NCI-H2196 (cell line): ENCODE measurements around the gene ZNF516.
"Not testable (repeated sequence)": the region's sequence is repeated elsewhere in the genome, so short reads cannot be mapped to it uniquely, and the experiment has no call there.

Experiments
- DNase-seq: peaks from one replicate; lab custom pipeline; 2025; ENCODE audit not compliant: unreplicated experiment; lab: John Stamatoyannopoulos, UW

The ZNF516 gene, protein sequence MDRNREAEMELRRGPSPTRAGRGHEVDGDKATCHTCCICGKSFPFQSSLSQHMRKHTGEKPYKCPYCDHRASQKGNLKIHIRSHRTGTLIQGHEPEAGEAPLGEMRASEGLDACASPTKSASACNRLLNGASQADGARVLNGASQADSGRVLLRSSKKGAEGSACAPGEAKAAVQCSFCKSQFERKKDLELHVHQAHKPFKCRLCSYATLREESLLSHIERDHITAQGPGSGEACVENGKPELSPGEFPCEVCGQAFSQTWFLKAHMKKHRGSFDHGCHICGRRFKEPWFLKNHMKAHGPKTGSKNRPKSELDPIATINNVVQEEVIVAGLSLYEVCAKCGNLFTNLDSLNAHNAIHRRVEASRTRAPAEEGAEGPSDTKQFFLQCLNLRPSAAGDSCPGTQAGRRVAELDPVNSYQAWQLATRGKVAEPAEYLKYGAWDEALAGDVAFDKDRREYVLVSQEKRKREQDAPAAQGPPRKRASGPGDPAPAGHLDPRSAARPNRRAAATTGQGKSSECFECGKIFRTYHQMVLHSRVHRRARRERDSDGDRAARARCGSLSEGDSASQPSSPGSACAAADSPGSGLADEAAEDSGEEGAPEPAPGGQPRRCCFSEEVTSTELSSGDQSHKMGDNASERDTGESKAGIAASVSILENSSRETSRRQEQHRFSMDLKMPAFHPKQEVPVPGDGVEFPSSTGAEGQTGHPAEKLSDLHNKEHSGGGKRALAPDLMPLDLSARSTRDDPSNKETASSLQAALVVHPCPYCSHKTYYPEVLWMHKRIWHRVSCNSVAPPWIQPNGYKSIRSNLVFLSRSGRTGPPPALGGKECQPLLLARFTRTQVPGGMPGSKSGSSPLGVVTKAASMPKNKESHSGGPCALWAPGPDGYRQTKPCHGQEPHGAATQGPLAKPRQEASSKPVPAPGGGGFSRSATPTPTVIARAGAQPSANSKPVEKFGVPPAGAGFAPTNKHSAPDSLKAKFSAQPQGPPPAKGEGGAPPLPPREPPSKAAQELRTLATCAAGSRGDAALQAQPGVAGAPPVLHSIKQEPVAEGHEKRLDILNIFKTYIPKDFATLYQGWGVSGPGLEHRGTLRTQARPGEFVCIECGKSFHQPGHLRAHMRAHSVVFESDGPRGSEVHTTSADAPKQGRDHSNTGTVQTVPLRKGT

DNA sequence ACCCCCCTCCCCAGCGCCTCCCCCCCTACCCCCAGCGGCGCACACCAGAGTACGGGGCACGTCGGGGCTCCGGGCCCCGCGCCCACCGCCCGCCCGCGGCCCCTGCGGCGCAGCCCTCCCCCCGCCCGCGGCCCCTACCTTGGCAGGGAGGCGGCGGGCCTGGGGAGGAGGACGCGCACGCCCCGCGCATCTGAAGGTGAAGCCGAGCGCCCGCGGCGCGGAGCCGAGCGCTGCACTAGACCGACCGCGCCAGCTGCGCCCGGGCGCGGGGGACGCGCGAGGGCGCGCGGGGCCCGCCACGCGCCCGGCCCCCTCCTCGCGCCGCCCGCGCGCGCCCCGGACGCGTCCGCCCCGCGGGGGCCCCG is at the start of gene ZNF516:
ZNF516 (minus strand) TSS at position 237 of the 365 bp plus-strand sequence. CDS start 52,188 bp downstream, outside the sequence.
- peak; percentile 52 for DNase-seq

DNA sequence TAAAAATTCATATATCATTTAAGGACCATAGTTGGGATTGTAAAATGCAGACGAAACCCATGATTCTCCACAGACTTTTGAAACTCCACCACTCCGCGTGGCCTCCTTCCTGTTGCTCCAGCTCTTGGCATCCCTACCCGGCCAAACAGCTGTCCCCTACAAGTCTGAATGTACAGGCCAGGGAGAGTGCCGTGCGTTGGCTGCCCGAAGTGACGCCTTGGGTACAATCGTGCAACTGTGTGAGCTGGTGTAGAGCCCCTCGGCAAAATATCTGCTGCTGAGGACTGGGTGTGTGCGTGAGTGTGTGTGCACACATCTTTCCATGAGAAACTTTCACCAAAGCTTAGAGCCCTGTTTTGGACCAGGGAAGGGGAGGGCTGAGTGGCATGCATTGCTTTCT is 43.8 kb upstream of the ZNF516 start:
- DNase-seq, result no peak

DNA sequence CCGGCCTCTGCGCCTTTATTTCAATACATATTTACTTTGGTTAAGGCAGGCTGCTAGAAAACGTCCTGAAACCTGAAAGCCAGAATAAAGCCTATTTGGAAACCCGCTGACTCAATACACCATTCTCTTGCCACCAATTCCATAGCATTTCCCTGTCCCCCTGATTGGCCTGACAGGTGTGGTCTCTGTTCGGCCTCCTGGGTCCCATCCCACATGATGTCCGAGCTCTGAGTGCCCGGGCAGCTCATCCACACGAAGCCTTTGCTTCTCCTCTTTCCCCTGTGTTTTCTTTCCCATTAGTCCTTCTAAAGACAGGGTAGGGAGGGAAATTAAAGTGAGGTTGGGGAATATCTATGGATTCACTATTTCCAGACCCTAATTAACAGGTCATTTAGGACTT is 42.6 kb upstream of the ZNF516 start:
- no peak for DNase-seq

DNA sequence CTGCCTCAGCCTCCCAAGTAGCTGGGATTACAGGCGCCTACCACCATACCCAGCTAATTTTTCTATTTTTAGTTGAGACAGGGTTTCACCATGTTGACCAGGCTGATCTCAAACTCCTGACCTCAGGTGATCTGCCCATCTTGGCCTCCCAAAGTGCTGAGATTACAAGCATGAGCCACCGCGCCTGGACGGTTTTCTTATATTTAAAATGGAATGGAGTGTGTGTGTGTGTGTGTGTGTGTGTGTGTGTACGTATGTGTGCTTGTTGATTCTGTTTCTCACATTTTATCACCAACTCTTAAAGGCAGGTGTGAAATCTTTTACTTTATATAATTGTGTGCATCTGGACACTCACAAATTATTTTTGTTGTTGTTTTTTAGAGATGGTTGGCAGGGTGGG is 41.6 kb upstream of the ZNF516 start:
- DNase-seq, result not testable (repeated sequence)

GRCh38 chr18:76532875-76533274 is 37.8 kb upstream of the ZNF516 start:
- DNase-seq, result no peak

- no peak for DNase-seq
Observed at GRCh38 chr18:76530846-76531245, 35.8 kb upstream of the ZNF516 start.

DNA sequence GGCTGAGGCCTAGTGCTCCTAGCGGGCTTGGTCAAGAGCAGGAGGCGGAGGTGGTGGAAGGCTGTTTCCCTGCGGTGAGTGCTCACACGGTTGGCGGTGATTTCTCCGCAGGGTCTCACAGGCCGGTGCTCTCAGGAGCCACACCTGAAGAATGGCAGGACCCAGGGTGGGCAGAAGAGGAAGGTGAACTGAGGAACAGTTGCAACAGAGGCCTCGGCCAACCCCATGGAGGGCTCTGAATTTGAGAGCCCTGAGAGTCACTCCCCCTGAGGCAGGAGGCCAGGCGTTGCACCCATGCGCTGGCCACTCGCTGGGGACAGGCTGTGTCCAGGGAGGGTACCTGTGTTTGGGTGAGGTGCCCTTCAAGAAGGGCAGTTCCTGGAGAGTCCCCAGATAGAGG is 35.3 kb upstream of the ZNF516 start:
- DNase-seq, result no peak

DNA sequence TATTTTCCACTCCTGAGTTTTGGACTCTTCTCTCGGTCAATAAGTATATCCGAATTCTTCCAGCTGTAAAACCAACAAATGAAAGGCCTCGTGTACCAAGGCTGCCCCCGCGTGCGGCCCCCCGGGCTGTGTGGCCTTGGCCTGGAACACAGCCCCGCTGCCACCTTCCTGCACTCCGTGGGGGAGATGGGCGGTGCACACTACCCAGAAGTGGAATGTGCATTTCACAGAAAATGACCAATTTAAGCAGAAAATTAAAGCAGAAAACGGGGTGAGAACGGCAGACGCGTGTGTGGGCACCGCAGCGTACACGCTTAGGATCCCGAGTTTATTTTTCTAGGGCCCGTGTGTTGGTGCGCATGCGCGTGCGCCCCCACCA is 34.4 kb upstream of the ZNF516 start:
- no peak for DNase-seq

- DNase-seq, result peak; percentile 17
Observed at GRCh38 chr18:76528477-76529432, 33.7 kb upstream of the ZNF516 start.

DNA sequence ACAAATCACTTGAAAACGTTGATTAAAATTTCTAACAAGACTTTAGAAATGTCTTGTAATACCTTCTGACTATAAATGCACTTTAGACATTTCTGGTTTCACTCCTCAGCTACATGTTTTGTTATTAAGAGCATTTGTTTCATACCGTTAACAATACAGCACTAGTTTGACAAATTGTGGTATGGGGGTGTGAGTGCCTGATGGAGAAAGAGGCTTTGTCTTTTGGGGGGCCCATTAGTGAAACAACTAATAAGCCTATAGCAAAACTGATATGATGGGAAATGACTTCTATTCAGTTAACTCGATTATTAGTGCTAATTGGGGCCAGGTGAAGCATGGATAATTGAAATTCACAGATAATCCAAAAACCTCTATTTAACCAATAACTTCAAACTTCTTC is 30.9 kb upstream of the ZNF516 start:
- DNase-seq, result no peak

GRCh38 chr18:76524900-76525698 is 30.1 kb upstream of the ZNF516 start:
- peak; percentile 86 for DNase-seq

DNA sequence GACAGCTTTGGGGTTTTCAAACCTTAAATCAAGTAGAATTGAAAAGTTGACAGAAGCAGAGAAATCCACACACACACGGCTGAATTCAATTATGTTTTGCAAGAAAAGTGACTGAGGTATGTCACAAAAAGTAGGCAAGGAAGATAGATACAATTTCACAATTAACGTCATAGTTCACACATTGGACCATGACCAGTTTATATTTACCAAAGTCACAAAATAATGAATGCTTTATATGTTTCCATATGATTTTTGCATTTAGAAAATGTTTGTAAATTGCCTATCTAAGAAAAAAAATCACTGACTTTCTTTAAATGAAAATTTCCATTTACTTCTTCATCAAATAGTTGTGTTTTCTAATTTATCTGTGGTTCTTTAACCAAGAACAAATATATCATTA is 29.4 kb upstream of the ZNF516 start:
- DNase-seq, result no peak

- no peak for DNase-seq
Observed at GRCh38 chr18:76522551-76522950, 27.5 kb upstream of the ZNF516 start.

DNA sequence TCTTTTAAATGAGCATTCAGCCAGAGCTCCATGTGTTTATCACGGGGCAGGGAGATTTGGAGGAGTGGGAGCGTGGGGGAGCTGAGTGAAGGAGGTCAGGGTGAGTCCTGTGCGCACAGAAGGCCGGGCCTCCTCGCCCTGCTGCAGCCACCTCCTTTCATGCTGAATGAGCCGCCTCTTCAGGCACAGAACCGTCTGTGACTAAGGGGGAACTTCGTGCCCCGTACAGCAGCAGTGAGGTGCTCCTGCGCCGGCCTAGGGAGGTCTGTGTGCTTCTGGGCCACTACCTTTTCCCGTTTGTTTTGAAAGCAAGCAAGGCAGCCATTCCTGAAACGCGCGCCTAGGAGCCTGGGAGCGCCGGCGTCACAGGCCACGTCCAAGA is 27.1 kb upstream of the ZNF516 start:
- no peak for DNase-seq

DNA sequence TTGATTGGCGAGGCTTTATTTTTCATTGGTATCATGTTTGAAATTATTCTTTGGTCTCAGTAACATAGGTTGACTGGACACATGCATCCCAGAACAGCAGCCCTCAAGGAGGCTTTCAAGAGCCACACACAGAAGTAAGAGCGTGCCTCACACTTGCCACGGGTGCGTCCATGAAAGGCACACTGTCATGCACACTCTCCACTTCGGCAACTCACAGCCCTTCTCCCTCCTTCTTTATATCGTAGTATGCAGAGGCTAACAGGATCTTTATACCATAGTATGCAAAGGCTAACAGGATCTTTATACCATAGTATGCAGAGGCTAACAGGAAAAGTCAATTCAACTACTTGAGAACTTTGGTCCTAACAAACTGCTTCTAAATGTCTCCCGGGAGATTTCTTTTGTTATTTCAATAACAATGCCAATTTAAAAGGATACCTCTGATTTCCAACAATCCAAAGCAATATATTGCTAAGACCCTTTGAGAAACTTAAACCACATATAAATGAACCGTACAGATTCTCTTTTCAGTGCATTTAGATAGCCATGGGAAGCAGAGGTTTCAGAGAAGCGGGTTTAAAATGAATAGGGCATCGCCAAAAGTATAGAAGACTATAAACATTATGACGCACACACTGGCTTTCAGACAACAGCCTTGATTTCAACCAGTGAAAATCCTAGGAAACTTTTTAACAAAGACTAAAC is 26.5 kb upstream of the ZNF516 start:
- DNase-seq, result no peak

DNA sequence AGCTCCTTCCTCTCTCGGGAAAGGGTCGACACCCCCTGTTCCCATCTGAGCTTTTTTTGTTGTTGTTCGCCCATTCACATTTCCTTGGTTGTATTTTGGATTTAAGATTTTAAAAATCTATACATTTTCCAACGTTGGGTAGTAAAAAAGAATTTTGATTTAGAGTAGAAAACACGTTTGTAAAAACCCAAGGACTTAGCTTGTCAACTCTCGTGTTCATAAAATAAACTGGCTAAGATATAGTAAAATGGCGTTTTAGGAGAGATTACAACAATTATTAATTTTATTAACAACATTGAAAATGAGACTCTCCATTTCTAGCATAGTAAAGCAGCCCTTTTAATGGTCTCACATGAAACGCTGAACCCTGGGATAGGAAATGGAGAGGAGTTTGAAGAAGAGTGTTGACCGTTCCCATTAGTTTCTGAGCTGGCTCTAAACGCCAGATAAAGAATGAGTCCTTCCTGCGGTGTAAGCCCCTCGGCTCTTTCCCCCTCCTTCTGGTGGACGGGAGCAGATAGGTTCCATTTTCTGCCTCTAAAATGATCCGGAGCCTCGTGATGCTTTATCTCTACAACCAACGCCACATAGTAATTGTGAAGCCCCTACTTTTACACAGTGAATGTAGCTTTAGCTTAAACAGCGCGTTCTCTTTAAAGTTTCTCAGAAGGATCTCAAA is 24.0 kb upstream of the ZNF516 start:
- DNase-seq, result no peak

DNA sequence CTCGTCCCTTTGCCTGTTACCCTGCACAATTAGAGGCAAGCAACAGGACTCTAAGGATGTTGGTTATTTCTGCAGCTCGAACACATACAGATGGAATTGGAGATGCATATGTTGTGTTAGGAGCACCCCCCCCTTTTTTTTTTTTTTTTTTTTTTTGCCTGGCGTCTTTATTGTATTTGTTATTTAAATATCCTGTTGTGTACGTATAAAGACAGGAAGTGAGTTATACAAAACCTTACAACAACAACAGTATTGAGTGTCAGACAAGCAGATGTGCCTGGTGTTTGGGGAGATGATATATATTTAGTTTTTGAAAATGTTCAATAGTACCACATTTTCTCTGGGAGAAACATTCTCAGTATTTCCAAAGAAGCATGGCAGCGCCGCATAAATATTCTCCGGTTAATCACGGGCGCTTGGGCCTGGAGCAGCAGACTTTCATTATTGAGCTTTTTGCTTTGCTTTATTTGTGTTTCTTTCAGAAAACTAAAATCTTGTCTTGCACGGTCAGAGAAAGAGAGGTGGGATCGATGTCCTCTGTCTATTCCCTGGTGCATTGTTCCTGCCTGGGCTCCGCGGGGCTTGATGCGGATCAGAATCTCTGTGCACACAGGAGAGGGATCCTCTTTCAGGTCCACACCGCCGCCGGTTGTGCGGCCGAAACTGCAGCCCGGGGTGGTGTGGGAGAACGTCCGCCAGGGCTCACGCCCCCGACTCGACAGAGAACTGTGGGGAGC is 23.2 kb upstream of the ZNF516 start:
- no peak for DNase-seq

DNA sequence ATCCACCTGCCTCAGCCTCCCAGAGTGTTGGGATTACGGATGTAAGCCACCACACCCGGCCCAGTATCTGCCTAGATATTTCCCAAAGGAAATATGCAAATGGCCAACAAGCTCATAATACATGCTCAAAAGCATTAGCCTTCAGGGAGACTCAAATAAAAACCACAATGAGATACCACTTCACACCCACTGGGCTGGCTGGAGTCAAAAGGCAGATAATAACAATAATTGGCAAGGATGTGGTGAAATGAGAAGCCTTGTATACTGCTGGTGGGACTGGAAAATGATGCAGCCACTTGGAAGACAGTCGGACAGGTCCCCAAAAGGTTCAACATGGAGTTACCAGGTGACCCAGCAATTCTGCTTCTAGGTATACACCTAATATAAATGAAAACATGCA is 20.5 kb upstream of the ZNF516 start:
- DNase-seq, result no peak
